GM12873 (cell line): ENCODE results near the gene IKZF3.

Source experiments
- CTCF ChIP-seq: IDR thresholded peaks from 2 replicates; pipeline ENCODE4 v1.5.1; 2012; ENCODE audit warnings: low read depth, mild to moderate bottlenecking, moderate library complexity, low read length, control low read depth; ENCODE audit not compliant: insufficient read depth; ENCODE audit errors: missing control alignments

IKZF3 gene

GRCh38 chr17:39754958-39755553 is 109.1 kb downstream of the IKZF3 start:
- TF ChIP-seq CTCF, result no peak

DNA sequence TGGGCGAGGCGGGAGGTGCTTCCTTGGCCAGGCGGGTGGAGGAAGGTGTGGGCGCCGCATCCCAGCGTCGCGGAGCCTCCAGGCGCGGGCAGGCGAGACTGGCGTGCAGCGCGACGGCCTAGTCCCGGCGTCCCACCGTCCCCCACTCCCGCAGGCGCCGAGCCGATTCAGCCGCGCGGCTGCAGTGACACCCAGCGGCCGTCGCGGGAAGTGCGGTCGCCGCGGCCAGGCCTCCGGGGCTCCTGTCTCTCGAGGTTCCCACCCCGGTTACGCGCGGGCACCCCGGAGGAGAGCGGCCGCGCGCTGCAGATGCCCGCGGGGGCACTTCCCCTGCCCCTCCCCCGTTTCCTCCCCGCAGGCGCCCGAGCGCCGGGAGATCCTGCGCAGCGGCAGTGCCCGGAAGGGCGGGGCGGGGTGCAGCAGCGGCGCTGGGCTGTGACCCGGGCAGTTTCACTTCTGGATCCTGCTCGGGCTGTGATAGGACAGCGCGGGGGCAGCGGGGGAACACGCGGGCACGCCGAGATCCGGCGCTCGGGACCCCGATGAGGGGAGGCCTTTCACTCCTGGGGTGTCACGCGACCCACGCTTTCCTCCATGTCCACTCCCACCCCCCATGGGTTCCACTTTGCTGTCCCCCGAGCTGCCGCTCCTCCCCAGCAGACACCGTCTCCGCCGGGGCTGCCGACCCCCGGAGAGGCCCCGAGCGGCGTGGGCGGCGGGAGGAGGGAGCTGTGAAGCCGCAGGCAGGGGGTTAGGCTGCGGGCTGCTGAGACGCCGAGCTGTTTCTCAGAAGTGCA is 109.8 kb downstream of the IKZF3 start:
- peak; percentile 81 for TF ChIP-seq CTCF

DNA sequence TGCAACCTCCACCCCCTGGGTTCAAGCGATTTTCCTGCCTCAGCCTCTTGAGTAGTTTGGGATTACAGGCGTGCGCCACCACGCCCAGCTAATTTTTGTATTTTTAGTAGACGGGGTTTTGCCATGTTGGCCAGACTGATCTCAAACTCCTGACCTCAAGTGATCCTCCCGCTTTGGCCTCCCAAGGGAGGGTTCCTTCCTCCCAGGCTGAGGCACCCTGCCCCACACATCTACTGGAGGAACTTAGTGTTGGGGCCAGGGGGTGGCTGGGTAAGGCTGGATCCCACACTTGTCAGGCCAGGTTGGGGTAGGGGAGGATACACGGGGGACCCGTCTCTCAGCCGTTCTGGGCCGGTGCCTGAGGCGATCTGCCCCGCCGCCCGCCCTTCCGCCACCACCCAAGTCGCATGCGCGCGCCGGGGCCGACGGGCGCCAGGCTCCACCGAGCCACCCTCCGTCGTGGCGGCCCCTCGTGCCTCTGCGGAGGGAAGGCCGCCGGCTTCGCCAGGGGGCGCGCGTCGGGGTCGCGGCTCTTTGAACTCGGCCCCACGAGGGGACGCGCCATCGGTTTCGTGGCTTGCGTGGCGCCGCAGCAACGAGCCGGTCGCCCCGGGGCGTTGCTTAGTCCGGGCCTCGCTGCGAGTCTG is 110.5 kb downstream of the IKZF3 start:
- no peak for TF ChIP-seq CTCF

DNA sequence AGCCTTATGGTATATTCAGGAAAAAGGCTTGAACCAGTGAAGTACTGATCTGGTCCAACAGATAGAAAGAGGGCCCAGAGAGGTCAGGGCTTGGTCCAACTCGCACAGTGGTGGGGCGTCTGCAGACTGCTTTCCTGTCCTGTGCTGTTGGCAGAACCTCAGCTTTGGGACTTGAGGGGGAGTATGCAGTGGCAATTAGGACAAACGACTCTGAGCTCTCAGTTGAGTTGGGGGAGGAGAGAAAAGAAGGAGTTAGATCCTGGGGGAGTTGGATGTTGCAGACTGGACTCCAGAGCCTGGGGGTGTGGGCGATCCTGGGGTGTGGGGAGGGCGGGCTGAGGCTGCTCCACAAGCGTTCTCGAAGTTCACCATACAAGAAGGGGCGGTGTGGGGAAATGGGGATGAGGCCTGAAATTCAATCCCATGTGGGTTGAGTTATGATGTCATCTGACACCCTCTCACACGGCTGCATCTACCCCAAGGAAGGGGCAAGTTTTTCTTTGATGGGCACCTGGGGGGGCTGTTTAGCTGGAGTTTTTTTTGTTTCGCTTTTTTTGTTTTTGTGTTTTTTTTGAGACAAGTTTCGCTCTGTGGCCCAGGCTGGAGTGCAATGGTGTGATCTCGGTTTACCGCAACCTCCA is 111.8 kb downstream of the IKZF3 start:
- TF ChIP-seq CTCF, result no peak

DNA sequence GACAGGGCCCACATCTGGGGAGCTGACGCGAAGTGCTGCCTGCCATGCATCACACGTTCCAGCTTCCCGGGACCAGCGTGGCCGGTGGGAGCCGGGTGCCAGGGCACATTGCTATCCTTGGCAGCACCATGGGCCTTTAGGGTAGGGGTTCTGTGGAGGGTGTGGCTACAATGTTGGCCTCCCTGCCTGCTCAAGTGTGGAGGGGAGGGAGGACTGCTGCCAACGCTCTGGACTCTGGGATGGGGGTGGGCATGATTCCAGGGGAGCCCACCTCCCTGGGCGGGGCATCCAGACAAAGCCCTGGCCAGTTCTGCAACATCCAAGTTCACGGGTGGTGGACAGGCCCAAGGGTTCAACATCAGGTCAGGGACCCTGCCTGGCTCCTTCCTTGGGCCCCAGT is 112.5 kb downstream of the IKZF3 start:
- no peak for TF ChIP-seq CTCF

DNA sequence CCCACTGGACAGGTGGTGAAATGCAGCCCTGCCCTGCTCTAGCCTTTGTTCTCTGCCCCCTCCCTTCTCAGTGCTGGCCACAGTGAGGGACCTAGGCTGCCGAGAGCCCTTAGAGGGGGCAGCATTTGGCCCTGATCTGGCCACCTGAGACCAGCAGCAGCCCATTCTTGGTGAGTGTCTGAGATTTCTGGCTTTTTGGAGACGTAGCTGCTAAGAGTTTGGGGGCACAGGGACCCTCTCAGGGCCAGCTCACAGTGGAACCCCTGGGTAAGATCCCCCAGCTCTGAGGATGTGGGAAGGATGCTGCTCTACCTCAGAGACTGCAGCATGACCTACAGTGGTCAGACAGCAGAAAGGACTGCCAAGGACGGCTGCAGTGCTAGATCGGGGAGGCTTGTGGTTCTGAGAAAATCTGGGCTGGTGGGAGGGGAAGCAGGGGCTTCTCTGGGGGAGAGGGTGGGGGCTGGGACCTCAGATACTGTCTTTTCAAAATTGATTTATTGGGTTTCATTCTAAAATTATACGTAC is 113.0 kb downstream of the IKZF3 start:
- TF ChIP-seq CTCF, result no peak
